ENCODE data around the gene RNF224.
"Not testable (repeated sequence)": the region's sequence is repeated elsewhere in the genome, so short reads cannot be mapped to it uniquely, and the experiment has no call there.

DNA sequence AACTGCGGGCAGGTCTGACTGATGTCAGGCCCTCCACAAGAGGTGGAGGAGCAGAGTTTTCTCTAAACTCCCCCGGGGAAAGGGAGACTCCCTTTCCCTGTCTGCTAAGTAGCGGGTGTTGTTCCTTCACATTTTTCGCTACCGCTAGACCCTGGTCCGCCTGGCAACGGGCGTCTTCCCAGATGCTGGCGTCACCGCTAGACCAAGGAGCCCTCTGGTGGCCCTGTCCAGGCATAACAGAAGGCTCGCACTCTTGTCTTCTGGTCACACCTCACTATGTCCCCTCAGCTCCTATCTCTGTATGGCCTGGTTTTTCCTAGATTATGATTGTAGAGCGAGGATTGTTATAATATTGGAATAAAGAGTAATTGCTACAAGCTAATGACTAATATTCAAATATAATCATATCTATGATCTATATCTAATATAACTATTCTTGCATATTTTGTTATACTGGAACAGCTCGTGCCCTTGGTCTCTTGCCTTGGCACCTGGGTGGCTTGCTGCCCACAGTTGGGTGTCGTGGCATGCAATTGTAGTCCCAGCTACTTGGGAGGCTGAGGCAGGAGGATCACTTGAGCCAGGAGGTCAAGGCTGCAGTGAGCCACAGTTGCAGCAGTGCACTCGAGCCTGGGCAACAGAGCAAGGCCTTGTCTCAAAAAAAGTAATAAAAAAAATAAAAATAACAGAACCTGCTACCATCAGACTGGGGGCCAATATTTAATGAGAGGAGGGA is 35.0 kb downstream of the RNF224 start:
- not testable (repeated sequence) for TF ChIP-seq EZH2 (IDR thresholded peaks at IDR 0.05; ENCODE audit: low read depth)
- TF ChIP-seq CTCF (conservative IDR thresholded peaks at IDR 0.05): peak; percentile 58

Data from PC-9 (cell line).